ENCODE data around the gene KIF21A. TPM values are rescaled to one million over a fixed set of nuclear protein-coding genes. Genes with fewer than 3 reads are reported as not detected.
"Not testable (repeated sequence)": the region's sequence is repeated elsewhere in the genome, so short reads cannot be mapped to it uniquely, and the experiment has no call there.

Gene KIF21A
- total RNA-seq, 2 donors from 2014 or later, result 31.9 to 40.0 TPM

- intact Hi-C loops (cut with DNase I), result no loop called here
- ATAC-seq (no peak), DNase-seq (no peak)
Measured at GRCh38 chr12:39314547-39314946, 128.4 kb downstream of the KIF21A start.

GRCh38 chr12:39309516-39309915, 133.4 kb downstream of the KIF21A start:
- intact Hi-C loops (cut with DNase I), result no loop called here
- ATAC-seq, result no peak

GRCh38 chr12:39301422-39301821, 141.5 kb downstream of the KIF21A start:
- DNase-seq (no peak), ATAC-seq (no peak)
- intact Hi-C loops (cut with DNase I), result no loop called here

More at GRCh38 chr12:39309516-39309915, 133.4 kb downstream of the KIF21A start:
- no peak for DNase-seq

- no peak for ATAC-seq
- DNase-seq, result no peak
- intact Hi-C loops (cut with DNase I), result no loop called here
Measured at GRCh38 chr12:39300799-39301198, 142.1 kb downstream of the KIF21A start.

- intact Hi-C loops (cut with DNase I), result no loop called here
- ATAC-seq (no peak), DNase-seq (no peak)
Measured at GRCh38 chr12:39297891-39298290, 145.0 kb downstream of the KIF21A start.

- ATAC-seq (no peak), DNase-seq (no peak)
- intact Hi-C loops (cut with DNase I), result no loop called here
Measured at GRCh38 chr12:39296496-39296895, 146.4 kb downstream of the KIF21A start.

GRCh38 chr12:39295593-39295992, 147.3 kb downstream of the KIF21A start:
- intact Hi-C loops (cut with DNase I); DNase-seq; ATAC-seq: not testable (repeated sequence)

GRCh38 chr12:39294715-39295114, 148.2 kb downstream of the KIF21A start:
- peak in 1 of 2 donors; percentile 19 for ATAC-seq
- DNase-seq, result no peak
- intact Hi-C loops (cut with DNase I), result no loop called here

GRCh38 chr12:39292125-39292630, 150.7 kb downstream of the KIF21A start:
- DNase-seq (no peak), ATAC-seq (no peak)
- intact Hi-C loops (cut with DNase I), result no loop called here

- intact Hi-C loops (cut with DNase I), result no loop called here
- DNase-seq (no peak), ATAC-seq (no peak)
Measured at GRCh38 chr12:39287817-39288216, 155.1 kb downstream of the KIF21A start.

GRCh38 chr12:39287409-39287808, 155.5 kb downstream of the KIF21A start:
- no peak for DNase-seq
- ATAC-seq, result no peak
- intact Hi-C loops (cut with DNase I), result no loop called here

GRCh38 chr12:39278426-39278825, 164.5 kb downstream of the KIF21A start:
- intact Hi-C loops (cut with DNase I), result loop anchor here in 1 of 2 donors (10.0 kb wide), 1 partner anchor 134 kb away; no protein-coding TSS in a partner anchor
- ATAC-seq (no peak), DNase-seq (no peak)

- intact Hi-C loops (cut with DNase I), result loop anchor here in 1 of 2 donors (10.0 kb wide), 1 partner anchor 133 kb away; no protein-coding TSS in a partner anchor
- DNase-seq (no peak), ATAC-seq (no peak)
Measured at GRCh38 chr12:39277416-39277815, 165.5 kb downstream of the KIF21A start.

GRCh38 chr12:39275846-39276245, 167.1 kb downstream of the KIF21A start:
- intact Hi-C loops (cut with DNase I), result loop anchor here in 1 of 2 donors (10.0 kb wide), 1 partner anchor 131 kb away; no protein-coding TSS in a partner anchor
- no peak for DNase-seq
- no peak for ATAC-seq

- no peak for DNase-seq
- no peak for ATAC-seq
Measured at GRCh38 chr12:39272871-39273655, 169.9 kb downstream of the KIF21A start.

GRCh38 chr12:39269492-39269891, 173.4 kb downstream of the KIF21A start:
- intact Hi-C loops (cut with DNase I), result no loop called here
- ATAC-seq (no peak), DNase-seq (no peak)

More at GRCh38 chr12:39272871-39273655, 169.9 kb downstream of the KIF21A start:
- intact Hi-C loops (cut with DNase I), result loop anchor here (2.0 to 10.0 kb wide), 3 partner anchors 128 to 946 kb away; no protein-coding TSS in a partner anchor

- ATAC-seq (no peak), DNase-seq (no peak)
- intact Hi-C loops (cut with DNase I), result no loop called here
Measured at GRCh38 chr12:39267886-39268285, 175.0 kb downstream of the KIF21A start.

GRCh38 chr12:39252628-39253027, 190.3 kb downstream of the KIF21A start:
- ATAC-seq, result no peak
- no peak for DNase-seq
- intact Hi-C loops (cut with DNase I), result no loop called here
